T-cell (primary cell): Measurements from ENCODE around the gene KPNA6. TPM values are rescaled to one million over a fixed set of nuclear protein-coding genes. Genes with fewer than 3 reads are reported as not detected.
"Not testable (repeated sequence)": the region's sequence is repeated elsewhere in the genome, so short reads cannot be mapped to it uniquely, and the experiment has no call there.

ENCODE experiments used
- ATAC-seq, 4 experiments: fragments of 200-7000 bp in 3 of 4; fragments of 150-1000 bp in 1 of 4; cut with Tn5 transposase; replicated peaks in 1 of 4; 1 replicate in 3 of 4; 2 replicates in 1 of 4; pipeline ENCODE4 v1.10.0; 2021; ENCODE audit warnings: moderate library complexity in 3 of 4, mild to moderate bottlenecking in 2 of 4, moderate number of reproducible peaks in 1 of 4
- CTCF ChIA-PET, 2 donors: fragments of 300-600 bp; sonication (Branson Sonifier 250); formaldehyde crosslinking; loops; one replicate each; lab custom pipeline; 2022; ENCODE audit warnings: antibody characterized with exemption in 2 of 2; lab: Charles Lee
- POLR2A ChIA-PET, 2 donors: fragments of 300-600 bp; sonication (Branson Sonifier 250); formaldehyde crosslinking; loops; one replicate each; lab custom pipeline; 2022; ENCODE audit warnings: antibody characterized with exemption in 2 of 2; lab: Charles Lee
- DNase-seq, 35 experiments: peaks; one replicate each; pipeline versions ENCODE4 v3.0.0 to v3.0.0-alpha.2; 2013 to 2023
- H3K27ac ChIP-seq: one replicate; pipeline ENCODE4 v1.5.1; 2013; ENCODE audit warnings: low read length
- H3K27me3 ChIP-seq, 2 experiments: replicated peaks in 1 of 2; 1 replicate in 1 of 2; 2 replicates in 1 of 2; pipeline versions ENCODE4 v1.6.1 to v1.7.0; 2013; ENCODE audit warnings: low read length in 1 of 2, mixed read lengths in 1 of 2; ENCODE audit not compliant: control insufficient read depth in 2 of 2, insufficient read depth in 2 of 2; ENCODE audit errors: extremely low read depth in 1 of 2
- H3K36me3 ChIP-seq, 2 donors: 1 replicate in 1 of 2; 2 replicates in 1 of 2; pipeline versions ENCODE4 v1.6.1 to v1.7.0; 2013; ENCODE audit warnings: low read length in 1 of 2; ENCODE audit not compliant: control insufficient read depth in 2 of 2, insufficient read depth in 1 of 2; ENCODE audit errors: extremely low read depth in 1 of 2
- H3K4me1 ChIP-seq, 2 experiments: 1 replicate in 1 of 2; 2 replicates in 1 of 2; pipeline versions ENCODE4 v1.6.1 to v1.7.0; 2013; ENCODE audit warnings: low read length in 2 of 2, mixed read lengths in 1 of 2; ENCODE audit not compliant: insufficient read depth in 2 of 2, control insufficient read depth in 1 of 2; ENCODE audit errors: extremely low read depth in 1 of 2
- H3K4me3 ChIP-seq, 2 donors: 1 replicate in 1 of 2; 2 replicates in 1 of 2; pipeline versions ENCODE4 v1.5.1 to v1.7.0; 2013; ENCODE audit warnings: mild to moderate bottlenecking in 2 of 2, low read length in 1 of 2, moderate library complexity in 1 of 2; ENCODE audit not compliant: control insufficient read depth in 1 of 2; ENCODE audit errors: extremely low read depth in 1 of 2
- H3K9me3 ChIP-seq: 2 replicates; pipeline ENCODE4 v1.7.0; 2013
- H3K27ac Mint-ChIP-seq, 2 donors: one replicate each; pipeline ENCODE4 v1.8.0; 2020 to 2021; ENCODE audit warnings: mild to moderate bottlenecking in 2 of 2, mixed read lengths in 2 of 2
- H3K27me3 Mint-ChIP-seq, 2 donors: one replicate each; pipeline ENCODE4 v1.8.0; 2021 to 2022; ENCODE audit warnings: mixed read lengths in 2 of 2
- H3K36me3 Mint-ChIP-seq: one replicate; pipeline ENCODE4 v1.8.0; 2021; ENCODE audit warnings: mixed read lengths
- H3K4me1 Mint-ChIP-seq, 3 donors: one replicate each; pipeline ENCODE4 v1.8.0; 2020 to 2022; ENCODE audit warnings: mixed read lengths in 3 of 3, mild to moderate bottlenecking in 1 of 3
- H3K4me3 Mint-ChIP-seq, 3 donors: one replicate each; pipeline ENCODE4 v1.8.0; 2020 to 2022; ENCODE audit warnings: mild to moderate bottlenecking in 3 of 3, mixed read lengths in 3 of 3, moderate library complexity in 3 of 3
- H3K9me3 Mint-ChIP-seq, 3 donors: one replicate each; pipeline ENCODE4 v1.8.0; 2020 to 2022; ENCODE audit warnings: mixed read lengths in 3 of 3
- WGBS: methylation state at CpG from one replicate; pipeline ENCODE4 v1.1.5; 2013; ENCODE audit warnings: missing lambda C conversion rate; ENCODE audit not compliant: insufficient coverage; 5-methylcytosine and 5-hydroxymethylcytosine counted together
- total RNA-seq, 35 experiments: library from RNA in 6 of 35; stranded (reverse) in 6 of 35; fragments of 120-200 nt in 1 of 35; gene quantifications; one replicate each; pipeline versions ENCODE4 v1.2.1 to v1.2.4 and lab custom pipeline; 2013 to 2026

Gene KPNA6
- total RNA-seq, 5 donors from 2014 or later (not counting 1 experiment from before 2014, with no cell fraction given): 46.2 to 53.6 (median 52.3) TPM

DNA sequence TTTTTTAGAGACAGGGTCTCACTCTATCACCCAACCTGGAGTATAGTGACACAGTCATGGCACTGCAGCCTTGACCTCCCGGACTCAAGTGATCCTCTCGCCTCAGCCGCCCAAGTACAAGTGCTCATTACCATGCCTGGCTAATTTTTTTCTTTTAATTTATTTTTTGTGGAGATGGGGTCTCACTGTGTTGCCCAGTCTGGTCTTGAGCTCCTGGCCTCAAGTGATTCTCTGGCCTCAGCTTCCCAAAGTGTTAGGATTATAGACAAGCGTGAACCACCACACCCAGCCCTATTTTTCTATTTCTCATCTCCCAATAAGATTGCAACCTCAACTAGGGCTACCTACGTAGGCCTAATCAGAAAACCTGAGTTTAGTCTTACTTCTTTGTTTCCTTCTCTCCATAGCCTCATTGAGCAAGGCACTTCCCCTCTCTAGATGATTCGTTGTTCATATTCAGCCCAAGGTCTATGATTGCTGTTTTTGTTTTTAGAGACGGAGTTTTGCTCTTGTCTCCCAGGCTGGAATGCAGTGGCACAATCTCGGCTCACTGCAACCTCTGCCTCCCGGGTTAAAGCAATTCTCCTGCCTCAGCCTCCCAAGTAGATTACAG is 1.1 kb upstream of the KPNA6 start:
- Histone ChIP-seq H3K4me1 (peaks cover 20 to 33% of the 10 kb centered on the region in 2 experiments), H3K27ac (no peak overlapping the region), H3K9me3 (no peaks in the 10 kb centered on the region), H3K4me3 (no peak overlapping the region), H3K36me3 (peaks cover 0 to 7% of the 10 kb centered on the region in 2 donors), H3K27me3 (no peaks in the 10 kb centered on the region)
- H3K4me1 Mint-ChIP-seq: peaks cover 31 to 43% (median 38%) of the 10 kb centered on the region in 3 donors
- WGBS: 100% methylated on average over 2 of the region's 9 CpGs
- H3K4me3 Mint-ChIP-seq: peak overlapping the region; percentile 95 to 100 (median 99)
- POLR2A ChIA-PET: interaction anchor here (0.6 to 0.7 kb wide), 4 partner anchors 34 to 285 kb away, joined by 3 to 9 read pairs (median 4); partner anchors contain the start of gene TMEM39B (in 1 of the 2)
- CTCF ChIA-PET: interaction anchor here (0.7 to 2.0 kb wide), 2 partner anchors 25 to 34 kb away, joined by 7 to 18 read pairs; partner anchors contain the start of gene TMEM39B (in 1 of the 2)
- H3K9me3 Mint-ChIP-seq: no peaks in the 10 kb centered on the region
- peak overlapping the region; percentile 55 to 99 for H3K27ac Mint-ChIP-seq
- H3K36me3 Mint-ChIP-seq: peaks cover 16% of the 10 kb centered on the region
- DNase-seq: no peak
- H3K27me3 Mint-ChIP-seq: no peaks in the 10 kb centered on the region
- ATAC-seq: no peak

DNA sequence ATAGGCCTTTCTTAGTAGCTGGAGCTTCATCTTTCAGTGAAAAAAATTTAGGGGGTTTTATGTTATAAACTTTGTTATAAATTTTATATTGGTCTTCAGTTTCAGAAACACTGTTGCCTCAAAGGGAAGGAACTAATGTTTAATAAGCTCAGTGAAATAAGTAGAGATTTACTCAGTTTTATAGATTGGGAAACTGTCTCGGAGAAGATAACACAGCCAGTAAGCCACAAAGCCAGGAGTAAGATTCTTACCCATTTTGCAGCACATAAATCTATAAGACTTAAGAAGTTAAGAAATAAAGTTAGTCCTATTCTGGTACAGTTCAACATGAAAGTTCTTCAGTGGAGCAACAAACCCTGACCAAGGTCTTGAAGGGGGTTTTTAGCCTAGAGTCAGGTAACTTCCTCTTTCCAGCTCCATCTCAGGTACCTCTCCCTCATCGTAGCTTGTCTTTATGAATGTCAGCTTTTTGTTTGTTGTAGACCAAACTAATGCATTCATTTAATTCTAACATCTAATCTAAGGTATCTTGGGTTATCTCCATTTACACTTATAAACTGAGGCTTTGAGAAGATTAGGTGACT is 3.3 kb downstream of the KPNA6 start:
- no peak overlapping the region for H3K4me3 ChIP-seq
- Mint-ChIP-seq H3K9me3 (no peaks in the 10 kb centered on the region), H3K36me3 (peaks cover 7% of the 10 kb centered on the region), H3K4me3 (peak overlapping the region; percentile 50 to 99 (median 95)), H3K4me1 (peaks cover 62 to 82% (median 69%) of the 10 kb centered on the region in 3 donors), H3K27me3 (no peaks in the 10 kb centered on the region), H3K27ac (peak overlapping the region; percentile 31 to 62)
- no peaks in the 10 kb centered on the region for H3K27me3 ChIP-seq
- H3K9me3 ChIP-seq: no peaks in the 10 kb centered on the region
- H3K4me1 ChIP-seq: peaks cover 40 to 64% of the 10 kb centered on the region in 2 experiments
- no CpG with 5 or more reads among the region's 2 CpGs for WGBS
- H3K27ac ChIP-seq: no peak overlapping the region
- no peak for DNase-seq
- CTCF ChIA-PET: interaction anchor here in 1 of 2 donors (0.6 to 2.0 kb wide), 11 partner anchors 9 to 283 kb away, joined by 3 to 9 read pairs (median 3); partner anchors contain the start of genes BSDC1 and CCDC28B
- POLR2A ChIA-PET: interaction anchor here in 1 of 2 donors (1.0 kb wide), 1 partner anchor 225 kb away, joined by 6 read pairs; no protein-coding TSS in a partner anchor
- peaks cover 0 to 5% of the 10 kb centered on the region in 2 donors for H3K36me3 ChIP-seq
- no peak for ATAC-seq

GRCh38 chr1:32111789-32112188 is 3.9 kb downstream of the KPNA6 start:
- H3K4me1 ChIP-seq: peaks cover 40 to 68% of the 10 kb centered on the region in 2 experiments
- H3K36me3 Mint-ChIP-seq: peaks cover 9% of the 10 kb centered on the region
- H3K27me3 ChIP-seq: no peaks in the 10 kb centered on the region
- DNase-seq: no peak
- ChIA-PET POLR2A (no interaction called here), CTCF (interaction anchor here in 1 of 2 donors (0.5 to 1.5 kb wide), 5 partner anchors 37 to 177 kb away, joined by 3 to 6 read pairs (median 3); partner anchors contain the start of gene CCDC28B)
- H3K27me3 Mint-ChIP-seq: no peaks in the 10 kb centered on the region
- no peak for ATAC-seq
- H3K27ac ChIP-seq: no peak overlapping the region
- peak overlapping the region; percentile 31 to 62 for H3K27ac Mint-ChIP-seq
- no peaks in the 10 kb centered on the region for H3K9me3 Mint-ChIP-seq
- peaks cover 66 to 86% (median 74%) of the 10 kb centered on the region in 3 donors for H3K4me1 Mint-ChIP-seq
- peaks cover 0 to 5% of the 10 kb centered on the region in 2 donors for H3K36me3 ChIP-seq
- no peak overlapping the region for H3K4me3 ChIP-seq
- H3K4me3 Mint-ChIP-seq: peak overlapping the region; percentile 41 to 99 (median 95)
- no peaks in the 10 kb centered on the region for H3K9me3 ChIP-seq

- POLR2A ChIA-PET: interaction anchor here (0.6 to 0.9 kb wide), 3 partner anchors 12 to 269 kb away, joined by 3 to 4 read pairs (median 3); no protein-coding TSS in a partner anchor
- H3K4me3 ChIP-seq: peak overlapping the region in 1 of 2 donors; percentile 32
- CTCF ChIA-PET: interaction anchor here in 1 of 2 donors (0.5 kb wide), 1 partner anchor 37 kb away, joined by 3 read pairs; no protein-coding TSS in a partner anchor
- ATAC-seq: peak in 3 of 4 experiments; percentile 14 to 26 (median 19)
- peaks cover 69 to 84% (median 74%) of the 10 kb centered on the region in 3 donors for H3K4me1 Mint-ChIP-seq
- H3K27ac ChIP-seq: no peak overlapping the region
- peaks cover 0 to 5% of the 10 kb centered on the region in 2 donors for H3K36me3 ChIP-seq
- H3K27me3 Mint-ChIP-seq: no peaks in the 10 kb centered on the region
- H3K9me3 Mint-ChIP-seq: no peaks in the 10 kb centered on the region
- no peaks in the 10 kb centered on the region for H3K9me3 ChIP-seq
- peak overlapping the region; percentile 23 to 61 (median 31) for H3K4me3 Mint-ChIP-seq
- peak in 3 of 35 experiments; percentile 4 to 35 (median 7) for DNase-seq
- H3K4me1 ChIP-seq: peaks cover 40 to 60% of the 10 kb centered on the region in 2 experiments
- no CpG with 5 or more reads among the region's 5 CpGs for WGBS
- H3K36me3 Mint-ChIP-seq: peaks cover 10% of the 10 kb centered on the region
- H3K27ac Mint-ChIP-seq: peak overlapping the region; percentile 53 to 79
- no peaks in the 10 kb centered on the region for H3K27me3 ChIP-seq
These were observed 5.0 kb downstream of the KPNA6 start for GRCh38 chr1:32112806-32113375.

DNA sequence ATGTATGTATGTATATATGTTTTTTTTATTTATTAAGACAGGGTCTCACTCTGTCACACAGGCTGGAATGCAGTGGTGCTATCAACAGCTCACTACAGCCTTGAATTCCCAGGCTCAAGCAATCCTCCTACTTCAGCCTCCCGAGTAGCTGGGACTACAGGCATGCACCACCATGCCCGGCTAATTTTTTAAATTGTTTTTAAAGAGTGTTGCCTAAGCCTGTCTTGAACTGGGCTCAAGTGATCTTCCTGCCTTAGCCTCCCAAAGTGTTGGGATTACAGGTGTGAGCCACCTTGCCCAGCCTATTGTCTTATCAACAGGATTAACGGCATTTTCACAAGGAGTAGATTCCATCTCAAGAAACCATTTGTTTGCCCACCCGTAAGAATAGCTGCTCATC is 5.6 kb downstream of the KPNA6 start:
- H3K27me3 Mint-ChIP-seq, H3K4me3 ChIP-seq, ATAC-seq, DNase-seq, H3K9me3 Mint-ChIP-seq, H3K27ac ChIP-seq, H3K9me3 ChIP-seq, H3K27me3 ChIP-seq, H3K36me3 ChIP-seq, CTCF ChIA-PET: not testable (repeated sequence)
- POLR2A ChIA-PET: interaction anchor here in 1 of 2 donors (0.9 kb wide), 1 partner anchor 11 kb away, joined by 3 read pairs; no protein-coding TSS in a partner anchor
- Mint-ChIP-seq H3K4me3 (peak overlapping the region in 1 of 3 donors; percentile 61), H3K4me1 (peaks cover 75 to 86% (median 78%) of the 10 kb centered on the region in 3 donors), H3K27ac (peak overlapping the region in 1 of 2 donors; percentile 40), H3K36me3 (peaks cover 10% of the 10 kb centered on the region)
- H3K4me1 ChIP-seq: peaks cover 40 to 62% of the 10 kb centered on the region in 2 experiments
- 92% methylated on average over 2 of the region's 4 CpGs for WGBS

- H3K36me3 Mint-ChIP-seq: peaks cover 8% of the 10 kb centered on the region
- Histone ChIP-seq H3K27me3 (no peaks in the 10 kb centered on the region), H3K4me1 (peaks cover 36 to 58% of the 10 kb centered on the region in 2 experiments), H3K36me3 (peaks cover 0 to 7% of the 10 kb centered on the region in 2 donors), H3K27ac (no peak overlapping the region), H3K9me3 (no peaks in the 10 kb centered on the region), H3K4me3 (no peak overlapping the region)
- ChIA-PET CTCF (no interaction called here), POLR2A (no interaction called here)
- H3K4me1 Mint-ChIP-seq: peaks cover 74 to 78% (median 75%) of the 10 kb centered on the region in 3 donors
- no peak overlapping the region for H3K27ac Mint-ChIP-seq
- H3K4me3 Mint-ChIP-seq: no peak overlapping the region
- DNase-seq: no peak
- H3K9me3 Mint-ChIP-seq: no peaks in the 10 kb centered on the region
- H3K27me3 Mint-ChIP-seq: no peaks in the 10 kb centered on the region
- ATAC-seq: no peak
- WGBS: 40% methylated on average over 1 of the region's 2 CpGs
These were observed 6.6 kb downstream of the KPNA6 start for GRCh38 chr1:32114420-32114819.
